K562 (cell line): ENCODE measurements around the gene GET3. TPM values are rescaled to one million over a fixed set of nuclear protein-coding genes. Genes with fewer than 3 reads are reported as not detected.
A peak's percentile ranks its signal among the peaks of the same experiment; 100 is the strongest.

Experiments
- CEBPZ ChIP-seq: fragments of 150-350 bp; IDR thresholded peaks from 2 replicates; pipeline ENCODE4 v1.6.1; 2014; ENCODE audit warnings: low read depth, mild to moderate bottlenecking, low read length, borderline replicate concordance
- IRF2 ChIP-seq: sonication (generic); formaldehyde crosslinking; IDR thresholded peaks from 2 replicates; pipeline ENCODE4 v1.8.1; 2022; ENCODE audit warnings: mild to moderate bottlenecking, missing genetic modification reagents
- KDM1A ChIP-seq, 2 experiments: fragments of 450-650 bp; IDR thresholded peaks; 2 replicates each; pipeline ENCODE4 v1.6.1; 2016; ENCODE audit warnings: mild to moderate bottlenecking in 2 of 2
- MED1 ChIP-seq: sonication (generic); formaldehyde crosslinking; IDR thresholded peaks from 2 replicates; pipeline ENCODE4 v1.8.1; 2023; ENCODE audit warnings: missing genetic modification reagents, borderline replicate concordance
- MITF ChIP-seq: IDR thresholded peaks from 2 replicates; pipeline ENCODE4 v1.6.1; 2014; ENCODE audit warnings: antibody characterized with exemption
- NFIX ChIP-seq: fragments of 250-450 bp; sonication (Bioruptor Pico); IDR thresholded peaks from 2 replicates; pipeline ENCODE4 v1.4.0; 2020; ENCODE audit warnings: low read depth, mild to moderate bottlenecking, moderate library complexity
- RBM14 ChIP-seq: fragments of 200-400 bp; formaldehyde crosslinking; IDR thresholded peaks from 2 replicates; pipeline ENCODE4 v1.6.1; 2018; ENCODE audit warnings: low read depth, mild to moderate bottlenecking, low read length, moderate library complexity, borderline replicate concordance; ENCODE audit not compliant: insufficient read depth
- RBM17 ChIP-seq: fragments of 200-400 bp; formaldehyde crosslinking; IDR thresholded peaks from 2 replicates; pipeline ENCODE4 v1.6.1; 2017; ENCODE audit warnings: low read depth, mild to moderate bottlenecking, low read length, borderline replicate concordance
- TARDBP ChIP-seq: fragments of 450-650 bp; IDR thresholded peaks from 2 replicates; pipeline ENCODE4 v1.6.1; 2016
- TCFL5 ChIP-seq: fragments of 250-450 bp; sonication (Bioruptor Pico); conservative IDR thresholded peaks from 2 replicates; pipeline ENCODE4 v1.6.1; 2021; ENCODE audit warnings: mild to moderate bottlenecking, moderate library complexity, matching md5 sums
- TFE3 ChIP-seq: fragments of 450-650 bp; formaldehyde crosslinking; IDR thresholded peaks from 2 replicates; pipeline ENCODE4 v1.4.0; 2020; ENCODE audit warnings: mild to moderate bottlenecking, mixed read lengths
- ZBTB11 ChIP-seq, 3 experiments: fragments of 200-800 bp in 1 of 3; fragments of 250-450 bp in 1 of 3; fragments of 450-650 bp in 1 of 3; sonication (Bioruptor Pico) in 1 of 3; sonication (Bioruptor generic) in 1 of 3; formaldehyde crosslinking in 1 of 3; IDR thresholded peaks; 2 replicates each; pipeline versions ENCODE4 v1.6.1 to v1.8.0; 2016 to 2022; ENCODE audit warnings: mild to moderate bottlenecking in 2 of 3, missing genetic modification characterization in 2 of 3, missing compliant biosample characterization in 1 of 3, moderate library complexity in 1 of 3
- ZNF449 ChIP-seq: fragments of 250-450 bp; sonication (Bioruptor Pico); IDR thresholded peaks from 2 replicates; pipeline ENCODE4 v1.8.0; 2022; ENCODE audit warnings: moderate library complexity, mild to moderate bottlenecking, inconsistent platforms
- ZNF586 ChIP-seq: fragments of 450-650 bp; formaldehyde crosslinking; conservative IDR thresholded peaks from 2 replicates; pipeline ENCODE4 v1.4.0; 2020; ENCODE audit warnings: mild to moderate bottlenecking, moderate library complexity
- polyA plus RNA-seq, 8 experiments: library from polyadenylated mRNA; depleted of rRNA in 4 of 8; stranded (reverse) in 5 of 8; unstranded in 3 of 8; fragments of >200 nt; fragmentation: Nextera tagmentation in 2 of 8; fragmentation: Illumina TruSeq in 1 of 8; extraction: Ambion mirVana in 2 of 8; extraction: Trizol in 1 of 8; gene quantifications; 2 replicates each; pipeline versions ENCODE4 v1.2.1 to v1.2.3, GENCODE V29; 2011 to 2014; ENCODE audit warnings: inconsistent platforms in 1 of 8, missing spikeins in 1 of 8
- total RNA-seq, 7 experiments: library from RNA; depleted of rRNA in 6 of 7; stranded (reverse); fragments of >200 nt in 6 of 7; fragmentation: Illumina TruSeq in 2 of 7; extraction: Trizol in 2 of 7; gene quantifications; 2 replicates each; pipeline versions ENCODE4 v1.2.1 to v1.2.3, GENCODE V29; 2011 to 2021; ENCODE audit warnings: low replicate concordance in 1 of 7

The GET3 gene
- total and polyA plus RNA-seq, 9 of the 15 experiments (the other 6 are each of a cell fraction or from before 2014, with no cell fraction given) = 8.3 to 83.5 (median 51.8) TPM

GRCh38 chr19:12722566-12723380 lies 14.5 kb upstream of the GET3 start (continued):
- no peak for TF ChIP-seq ZNF586 (CRISPR knock-in tag)
- no peak for TF ChIP-seq MED1 (CRISPR knock-in tag)
- TF ChIP-seq RBM17 = no peak
- no peak for TF ChIP-seq RBM14
- no peak for TF ChIP-seq IRF2 (CRISPR knock-in tag)
- no peak for TF ChIP-seq ZNF449 (CRISPR knock-in tag)
- no peak for TF ChIP-seq CEBPZ
- TF ChIP-seq NFIX (CRISPR knock-in tag) = no peak
- peak; percentile 93 for TF ChIP-seq MITF
- no peak for TF ChIP-seq TCFL5 (CRISPR knock-in tag)
- TF ChIP-seq KDM1A (IDR thresholded peaks at IDR 0.05) = peak in 1 of 2 experiments; percentile 37; a peak in 1 of 4 replicates
- TF ChIP-seq ZBTB11 (CRISPR knock-in tag; IDR thresholded peaks at IDR 0.05) = peak in 1 of 3 experiments; percentile 79; a peak in 2 of 6 replicates
- no peak for TF ChIP-seq TARDBP
- TF ChIP-seq TFE3 (CRISPR knock-in tag) = peak; percentile 100
